H1 (cell line): Measurements from ENCODE around the gene REM2. TPM values are rescaled to one million over a fixed set of nuclear protein-coding genes. Genes with fewer than 3 reads are reported as not detected.

Source experiments
- ASH2L ChIP-seq: fragments of 200-600, 300-600 bp; sonication (generic); IDR thresholded peaks from one replicate; pipeline ENCODE4 v1.7.1; 2017; ENCODE audit warnings: low read length
- CHD7 ChIP-seq: fragments of 300-600 bp; sonication (generic); IDR thresholded peaks from 2 replicates; pipeline ENCODE4 v1.7.1; 2012; ENCODE audit warnings: low read length, moderate library complexity, mild to moderate bottlenecking, inconsistent platforms; ENCODE audit not compliant: insufficient replicate concordance
- CTBP2 ChIP-seq: IDR thresholded peaks from 2 replicates; pipeline ENCODE4 v1.7.0; 2011; ENCODE audit warnings: borderline replicate concordance, mild to moderate bottlenecking, moderate library complexity, mixed read lengths, low read length; ENCODE audit not compliant: insufficient read depth, insufficient read length
- E2F6 ChIP-seq: IDR thresholded peaks from 2 replicates; pipeline ENCODE4 v1.6.1; 2012; ENCODE audit warnings: inconsistent platforms
- KDM4A ChIP-seq: IDR thresholded peaks from one replicate; pipeline ENCODE4 v1.7.1; 2012; ENCODE audit warnings: low read depth, mild to moderate bottlenecking, moderate library complexity, low read length, inconsistent platforms; ENCODE audit not compliant: severe bottlenecking
- MAFK ChIP-seq: IDR thresholded peaks from 2 replicates; pipeline ENCODE4 v1.6.1; 2012; ENCODE audit warnings: low read depth, mild to moderate bottlenecking, improper control_type of control experiment, low read length
- NANOG ChIP-seq: IDR thresholded peaks from 2 replicates; pipeline ENCODE4 v1.6.1; 2011; ENCODE audit warnings: low read length, low read depth, mild to moderate bottlenecking, inconsistent platforms; ENCODE audit not compliant: insufficient read depth, poor library complexity, severe bottlenecking
- POU5F1 ChIP-seq: IDR thresholded peaks from 2 replicates; pipeline ENCODE4 v1.6.1; 2011; ENCODE audit warnings: low read depth, mild to moderate bottlenecking, low read length, moderate library complexity
- SIX5 ChIP-seq: IDR thresholded peaks from 2 replicates; pipeline ENCODE4 v1.6.1; 2011; ENCODE audit warnings: mild to moderate bottlenecking, low read depth, low read length
- TAF7 ChIP-seq: optimal IDR thresholded peaks from 2 replicates; pipeline ENCODE3; 2011; ENCODE audit warnings: low read depth, mild to moderate bottlenecking, inconsistent platforms, low read length, moderate library complexity, borderline replicate concordance
- polyA plus RNA-seq, 7 experiments: library from polyadenylated mRNA; depleted of rRNA in 3 of 7; stranded (reverse) in 5 of 7; unstranded in 2 of 7; fragments of >200 nt in 5 of 7; fragments of 200-250 nt in 2 of 7; gene quantifications; 1 replicate in 5 of 7; 2 replicates in 1 of 7; 4 replicates in 1 of 7; pipeline versions ENCODE4 v1.2.1 to v1.2.3, GENCODE V29; 2011 to 2013; ENCODE audit warnings: missing spikeins in 2 of 7, mixed read lengths in 2 of 7
- total RNA-seq: library from RNA; stranded (reverse); fragmentation: NEBNext Ultra II Directional; extraction: Animal tissue kit (Norgen Biotek cat#: 25700); gene quantifications from 2 replicates; pipeline ENCODE4 v1.2.1, GENCODE V29; 2021

REM2 gene
- total and polyA plus RNA-seq, 2 of the 8 experiments (the other 6 are each of a cell fraction or from before 2014, with no cell fraction given) = 1.00 to 1.1 TPM

DNA sequence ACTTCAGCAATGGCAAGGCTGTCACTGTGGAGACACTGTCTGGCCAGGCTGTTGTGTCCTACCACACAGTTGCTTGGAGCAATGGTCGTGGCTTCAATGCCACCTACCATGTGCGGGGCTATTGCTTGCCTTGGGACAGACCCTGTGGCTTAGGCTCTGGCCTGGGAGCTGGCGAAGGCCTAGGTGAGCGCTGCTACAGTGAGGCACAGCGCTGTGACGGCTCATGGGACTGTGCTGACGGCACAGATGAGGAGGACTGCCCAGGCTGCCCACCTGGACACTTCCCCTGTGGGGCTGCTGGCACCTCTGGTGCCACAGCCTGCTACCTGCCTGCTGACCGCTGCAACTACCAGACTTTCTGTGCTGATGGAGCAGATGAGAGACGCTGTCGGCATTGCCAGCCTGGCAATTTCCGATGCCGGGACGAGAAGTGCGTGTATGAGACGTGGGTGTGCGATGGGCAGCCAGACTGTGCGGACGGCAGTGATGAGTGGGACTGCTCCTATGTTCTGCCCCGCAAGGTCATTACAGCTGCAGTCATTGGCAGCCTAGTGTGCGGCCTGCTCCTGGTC, 7.2 kb upstream of the REM2 start (continued):
- no peak for TF ChIP-seq CHD7
- no peak for TF ChIP-seq ASH2L
- TF ChIP-seq NANOG = no peak
- no peak for TF ChIP-seq CTBP2
- TF ChIP-seq MAFK = no peak
- no peak for TF ChIP-seq SIX5
- no peak for TF ChIP-seq TAF7
- TF ChIP-seq POU5F1 = no peak
- no peak for TF ChIP-seq KDM4A
- no peak for TF ChIP-seq E2F6
